HG02981 (cell line): ENCODE results near the gene MFSD8.
"Not testable (repeated sequence)": the region's sequence is repeated elsewhere in the genome, so short reads cannot be mapped to it uniquely, and the experiment has no call there.

ENCODE experiments used
- ATAC-seq: cut with Tn5 transposase; IDR thresholded peaks from one replicate; pipeline ENCODE4 v1.9.1; 2021; ENCODE audit warnings: mild to moderate bottlenecking, moderate library complexity; ENCODE audit not compliant: unreplicated experiment

Gene MFSD8

DNA sequence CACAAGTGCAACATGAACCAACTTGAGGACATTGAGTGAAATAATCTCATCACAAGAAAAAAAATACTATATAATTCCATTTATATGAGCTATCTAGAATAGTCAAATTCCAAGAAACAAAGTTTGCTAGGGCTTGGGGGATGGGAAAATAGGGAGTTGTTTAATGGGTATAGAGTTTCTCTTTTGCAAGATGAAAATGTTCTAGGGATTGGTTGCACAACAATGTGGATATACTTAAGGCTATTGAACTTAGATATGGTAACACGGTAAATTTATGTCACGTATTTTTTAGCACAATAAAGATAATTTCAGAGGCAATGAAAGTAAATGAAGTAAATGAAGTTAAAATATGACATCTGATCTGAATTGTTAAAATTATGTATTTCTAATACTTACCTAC lies 7.9 kb downstream of the MFSD8 start:
- no peak for ATAC-seq

DNA sequence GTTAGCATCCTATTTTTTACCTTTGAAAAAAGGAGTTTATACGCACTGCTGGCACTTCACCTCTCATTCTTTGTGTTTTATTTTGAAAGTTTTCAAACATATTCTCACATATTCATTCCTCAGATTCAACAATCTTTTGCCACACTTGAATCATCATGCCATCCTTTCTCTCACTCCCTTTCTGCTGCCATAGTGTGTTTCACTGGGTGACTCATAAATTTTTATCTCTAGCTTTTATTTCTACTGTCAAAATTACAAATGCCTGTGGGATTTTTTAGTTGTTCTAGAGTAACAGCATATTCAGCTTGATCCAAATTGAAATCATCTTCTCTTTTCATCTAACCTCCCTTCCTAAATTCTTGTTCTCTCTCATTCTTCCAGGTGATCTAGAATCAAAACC lies 28.0 kb downstream of the MFSD8 start:
- no peak for ATAC-seq

DNA sequence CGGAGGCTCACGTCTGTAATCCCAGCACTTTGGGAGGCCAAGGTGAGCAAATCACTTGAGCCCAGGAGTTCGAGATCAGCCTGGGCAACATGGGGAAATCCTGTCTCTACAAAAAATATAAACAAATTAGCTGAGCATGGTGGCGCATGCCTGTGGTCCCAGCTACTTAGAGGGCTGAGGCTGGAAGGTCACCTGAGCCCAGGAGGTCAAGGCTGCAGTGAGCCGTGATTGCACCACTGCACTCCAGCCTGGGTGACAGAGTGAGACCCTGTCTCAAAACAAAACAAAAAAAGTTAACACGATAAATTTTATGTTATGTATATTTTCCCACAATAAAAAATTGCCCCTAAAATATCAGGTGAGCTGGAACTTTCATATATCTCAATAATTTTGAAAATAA lies 33.1 kb downstream of the MFSD8 start:
- not testable (repeated sequence) for ATAC-seq

DNA sequence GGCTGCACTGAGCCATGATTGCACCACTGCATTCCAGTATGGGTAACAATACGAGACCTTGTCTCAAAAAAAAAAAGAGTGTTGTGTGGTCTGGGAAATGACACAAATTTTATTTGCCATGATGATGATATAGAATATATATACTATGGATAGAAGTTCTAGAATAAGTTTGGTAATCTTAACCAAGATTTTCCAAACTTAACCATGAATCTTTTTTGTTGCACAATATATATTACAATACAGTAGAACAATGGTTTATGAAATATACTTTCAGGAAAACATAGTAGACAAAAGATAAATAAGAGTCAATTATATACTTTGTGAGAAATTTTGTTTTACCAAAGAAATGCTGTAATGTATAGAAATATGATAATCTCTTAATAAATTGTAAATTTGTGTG lies 34.8 kb downstream of the MFSD8 start:
- no peak for ATAC-seq

DNA sequence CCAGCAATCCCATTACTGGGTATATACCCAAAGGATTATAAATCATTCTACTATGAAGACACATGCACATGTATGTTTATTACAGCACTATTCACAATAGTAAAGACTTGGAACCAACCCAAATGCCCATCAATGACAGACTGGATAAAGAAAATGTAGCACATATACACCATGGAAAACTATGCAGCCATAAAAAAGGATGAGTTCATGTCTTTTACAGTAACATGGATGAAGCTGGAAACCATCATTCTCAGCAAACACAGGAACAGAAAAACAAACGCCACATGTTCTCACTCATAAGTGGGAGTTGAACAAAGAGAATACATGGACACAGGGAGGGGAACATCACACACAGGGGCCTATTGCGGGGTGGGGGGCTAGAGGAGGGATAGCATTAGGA lies 39.3 kb downstream of the MFSD8 start:
- not testable (repeated sequence) for ATAC-seq

DNA sequence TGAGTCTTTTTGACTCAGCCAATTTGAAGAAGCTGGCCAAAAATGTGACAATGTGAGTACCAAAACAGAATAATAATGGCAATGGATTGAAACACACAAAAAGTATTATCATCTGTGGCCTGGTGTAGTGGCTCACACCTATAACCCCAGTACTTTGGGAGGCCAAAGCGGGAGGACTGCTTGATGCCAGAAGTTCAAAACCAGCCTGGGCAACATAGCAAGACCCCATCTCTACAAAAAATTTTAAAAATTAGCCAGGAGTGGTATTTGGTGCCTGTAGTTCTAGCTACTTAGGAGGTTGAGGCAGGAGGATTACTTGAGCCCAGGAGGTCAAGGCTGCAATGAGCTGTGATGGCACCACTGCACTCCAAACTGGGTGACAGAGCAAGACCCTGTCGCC lies 42.7 kb downstream of the MFSD8 start:
- ATAC-seq, result no peak

DNA sequence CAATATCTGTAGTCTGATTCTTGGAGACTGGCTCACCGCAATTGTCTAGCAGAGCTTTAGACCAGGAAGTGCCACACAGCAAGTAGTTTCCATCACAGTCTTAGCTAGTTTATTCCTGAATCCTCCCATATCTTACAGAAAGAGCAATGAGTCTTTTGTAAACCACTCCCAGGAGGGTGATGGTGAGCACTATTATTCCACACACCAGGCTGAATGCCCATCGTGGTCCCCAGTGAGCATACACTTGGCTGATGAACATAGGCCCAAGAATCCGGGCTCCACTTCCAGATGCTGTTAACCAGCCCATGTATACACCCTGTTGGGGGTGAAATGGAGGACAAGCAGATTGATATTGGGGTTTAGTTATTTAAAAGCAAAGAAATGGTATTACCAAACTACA lies 44.5 kb downstream of the MFSD8 start:
- no peak for ATAC-seq

DNA sequence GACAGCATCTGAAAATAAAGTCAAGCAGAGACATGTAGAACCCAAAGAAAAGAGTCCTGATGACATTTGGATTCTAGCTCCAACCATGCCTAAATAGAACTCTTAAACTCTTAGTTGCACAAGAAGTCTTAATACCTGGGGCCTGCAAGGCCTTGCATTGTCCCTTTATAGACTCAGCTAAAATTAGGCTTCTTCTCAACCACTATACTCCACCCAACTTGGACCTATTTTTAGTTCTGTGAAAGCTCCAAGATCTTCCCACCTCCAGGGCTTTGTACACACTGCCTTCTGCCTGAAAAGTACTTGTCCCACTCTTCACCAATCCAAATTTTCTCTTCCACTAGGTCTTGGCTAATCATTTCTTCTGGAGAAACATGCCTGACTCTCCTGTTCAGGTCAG lies 47.8 kb downstream of the MFSD8 start:
- no peak for ATAC-seq

DNA sequence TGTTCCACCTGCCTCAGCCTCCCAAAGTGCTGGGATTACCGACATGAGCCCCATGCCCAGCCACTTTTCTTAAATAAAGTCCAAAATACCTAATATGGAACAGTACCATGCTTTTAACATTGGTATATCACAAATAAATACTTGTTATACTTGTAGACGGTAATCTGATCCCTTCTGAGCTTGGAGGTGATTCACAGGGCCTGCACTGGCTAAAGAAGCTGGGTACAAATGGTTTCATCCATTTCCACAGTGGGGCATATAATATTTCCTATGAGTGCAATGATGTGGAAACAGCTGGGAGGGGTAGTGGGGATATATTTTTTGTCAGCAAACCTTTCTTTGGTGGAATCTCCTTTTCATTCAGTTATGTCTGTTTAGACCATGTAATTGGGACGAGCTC lies 48.5 kb downstream of the MFSD8 start:
- no peak for ATAC-seq

DNA sequence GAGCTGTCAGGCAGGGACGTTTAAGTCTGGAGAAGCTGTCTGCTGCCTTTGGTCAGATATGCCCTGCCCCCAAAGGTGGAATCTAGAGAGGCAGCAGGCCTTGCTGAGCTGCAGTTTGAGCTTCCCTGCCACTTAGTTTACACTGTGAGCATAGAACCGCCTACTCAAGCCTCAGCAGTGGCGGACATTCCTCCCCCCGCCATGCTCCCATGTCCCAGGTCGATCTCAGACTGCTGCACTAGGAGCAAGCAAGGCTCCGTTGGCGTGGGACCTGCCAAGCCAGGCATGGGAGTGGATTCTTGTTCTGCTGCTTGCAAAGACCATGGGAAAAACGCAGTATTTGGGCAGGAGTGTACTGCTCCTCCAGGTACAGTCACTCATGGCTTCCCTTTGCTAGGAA lies 59.9 kb downstream of the MFSD8 start:
- ATAC-seq, result no peak

DNA sequence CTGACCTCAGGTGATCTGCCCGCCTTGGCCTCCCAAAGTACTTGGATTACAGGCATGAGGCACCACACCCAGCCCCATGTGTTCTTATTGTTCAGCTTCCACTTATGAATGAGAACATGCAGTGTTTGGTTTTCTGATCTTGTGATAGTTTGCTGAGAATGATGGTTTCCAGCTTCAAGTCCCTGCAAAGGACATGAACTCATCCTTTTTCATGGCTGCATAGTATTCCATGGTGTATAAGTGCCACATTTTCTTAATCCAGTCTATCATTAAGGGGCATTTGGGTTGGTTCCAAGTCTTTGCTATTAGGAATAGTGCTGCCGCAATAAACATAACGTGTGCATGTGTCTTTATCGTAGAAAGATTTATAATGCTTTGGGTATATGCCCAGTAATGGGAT lies 65.3 kb downstream of the MFSD8 start:
- not testable (repeated sequence) for ATAC-seq

DNA sequence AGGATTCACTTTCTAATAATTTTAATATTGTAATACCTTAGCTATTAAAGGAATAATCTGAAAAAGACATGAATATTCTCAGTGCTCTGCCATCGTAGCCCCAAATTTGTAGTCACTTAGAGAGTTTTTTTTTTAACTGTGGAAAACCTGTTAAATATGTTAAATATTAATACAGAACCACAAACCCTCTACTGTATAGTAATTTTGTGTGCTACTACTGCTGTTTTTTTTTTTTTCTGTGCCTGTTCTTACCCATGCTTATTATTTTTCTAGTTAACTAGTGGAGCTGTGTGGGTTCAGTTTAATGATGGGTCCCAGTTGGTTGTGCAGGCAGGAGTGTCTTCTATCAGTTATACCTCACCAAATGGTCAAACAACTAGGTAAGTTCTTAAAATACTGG lies 68.4 kb downstream of the MFSD8 start:
- no peak for ATAC-seq

DNA sequence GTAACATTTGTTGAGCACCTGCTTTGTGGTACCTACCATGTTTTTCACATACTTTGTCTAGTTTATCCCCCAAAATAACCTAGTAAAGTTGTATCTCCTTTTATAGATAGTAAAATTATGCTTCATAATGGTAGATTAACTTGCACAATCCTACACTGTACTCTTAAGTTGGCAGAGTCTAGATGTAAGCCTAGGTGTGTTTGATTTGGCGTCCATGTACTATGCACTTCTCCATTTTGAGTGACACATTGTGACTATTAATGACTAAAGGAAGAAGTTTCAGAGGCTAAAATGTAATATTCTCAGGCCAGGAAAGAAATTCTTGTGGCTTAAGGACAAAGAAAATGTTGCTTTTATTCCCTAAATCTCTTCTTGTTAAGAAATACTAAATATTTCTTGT lies 68.9 kb downstream of the MFSD8 start:
- ATAC-seq, result no peak

DNA sequence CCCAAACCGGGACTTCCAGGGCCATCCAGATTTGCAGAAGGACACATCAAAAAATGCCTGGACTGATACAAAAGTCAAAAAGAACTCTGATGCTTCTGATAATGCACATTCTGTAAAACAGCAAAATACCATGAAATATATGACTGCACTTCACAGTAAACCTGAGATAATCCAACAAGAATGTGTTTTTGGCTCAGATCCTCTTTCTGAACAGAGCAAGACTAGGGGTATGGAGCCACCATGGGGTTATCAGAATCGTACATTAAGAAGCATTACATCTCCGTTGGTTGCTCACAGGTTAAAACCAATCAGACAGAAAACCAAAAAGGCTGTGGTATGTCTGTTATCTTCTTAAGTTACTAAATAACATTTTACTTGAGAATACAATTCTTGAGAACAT lies 75.1 kb downstream of the MFSD8 start:
- ATAC-seq, result no peak

DNA sequence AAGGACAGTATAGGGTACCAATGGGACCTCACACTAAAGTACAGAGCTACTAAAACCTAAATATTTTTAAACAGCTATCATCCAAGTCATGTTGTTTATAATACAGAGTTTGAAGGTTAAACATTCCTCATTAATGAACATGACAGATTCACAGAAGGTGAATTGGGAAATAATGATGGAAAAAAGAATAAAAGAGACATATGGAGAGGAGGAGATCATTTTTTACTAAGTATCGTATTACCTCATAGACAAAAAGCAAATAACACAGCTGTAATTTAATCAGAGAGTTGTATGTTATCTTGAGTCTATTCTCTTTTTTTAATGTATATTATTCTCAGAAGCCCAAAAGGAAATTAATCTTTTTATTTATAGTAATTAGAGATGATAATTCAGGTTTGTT lies 76.4 kb downstream of the MFSD8 start:
- no peak for ATAC-seq

DNA sequence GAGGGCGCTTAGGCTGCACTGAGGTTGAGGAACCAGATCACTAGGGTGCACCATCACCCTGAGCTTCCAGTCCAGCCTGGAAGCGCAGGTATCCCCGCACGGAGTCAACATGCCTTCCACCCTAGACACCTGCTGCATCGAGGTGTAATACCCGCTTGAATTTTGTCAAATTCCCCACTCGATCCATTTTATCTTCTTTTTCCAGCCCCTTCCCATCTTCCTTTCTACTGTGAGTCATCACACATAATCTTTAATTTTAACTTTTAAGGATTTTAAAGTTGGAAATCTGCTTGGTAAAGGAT lies 83.5 kb downstream of the MFSD8 start:
- ATAC-seq, result peak; percentile 34

DNA sequence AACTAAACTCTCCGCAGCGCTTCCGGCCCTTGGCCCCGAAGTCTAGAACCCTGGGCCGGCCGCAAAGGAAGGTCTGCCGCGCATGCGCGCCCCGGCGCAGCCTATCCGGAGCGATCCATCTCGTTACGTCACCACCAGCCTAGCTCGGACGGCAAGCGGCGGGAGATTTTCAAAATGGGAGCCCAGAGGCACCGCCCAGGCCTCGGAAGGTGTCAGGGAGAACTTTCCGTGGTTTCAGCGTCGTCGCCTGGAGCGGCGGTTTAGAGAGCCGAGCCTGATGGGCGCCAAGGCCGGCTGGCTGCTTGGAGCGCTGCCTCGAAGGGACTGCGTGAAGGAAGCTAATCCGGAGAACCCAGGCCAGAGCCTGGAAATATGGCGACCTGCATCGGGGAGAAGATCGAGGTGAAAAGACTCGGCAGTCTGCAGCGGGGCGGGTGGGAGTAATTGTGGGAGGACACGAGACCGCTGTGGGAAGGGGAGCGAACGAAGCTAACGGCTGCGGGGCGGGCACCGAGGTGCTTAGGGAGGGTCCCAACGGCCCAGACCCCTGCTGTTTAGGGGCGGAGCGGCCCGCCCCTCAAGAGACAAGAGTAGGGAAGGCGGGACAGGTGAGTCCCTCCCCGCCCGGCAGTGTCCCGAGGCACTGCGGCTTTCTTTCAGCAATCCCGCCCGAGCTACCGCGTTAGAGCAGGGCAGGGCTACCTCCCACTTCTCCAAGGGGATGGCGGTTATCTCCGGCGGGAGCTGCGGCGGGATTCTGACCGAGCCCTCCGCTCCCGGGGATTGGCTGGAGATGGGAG lies 84.0 kb downstream of the MFSD8 start, which contains the start of gene PLK4:
Gene PLK4, plus strand, starts transcription at position 131 of the 800 bp plus-strand sequence. Its CDS starts 242 bp downstream, at position 373.
- peak; percentile 94 for ATAC-seq

DNA sequence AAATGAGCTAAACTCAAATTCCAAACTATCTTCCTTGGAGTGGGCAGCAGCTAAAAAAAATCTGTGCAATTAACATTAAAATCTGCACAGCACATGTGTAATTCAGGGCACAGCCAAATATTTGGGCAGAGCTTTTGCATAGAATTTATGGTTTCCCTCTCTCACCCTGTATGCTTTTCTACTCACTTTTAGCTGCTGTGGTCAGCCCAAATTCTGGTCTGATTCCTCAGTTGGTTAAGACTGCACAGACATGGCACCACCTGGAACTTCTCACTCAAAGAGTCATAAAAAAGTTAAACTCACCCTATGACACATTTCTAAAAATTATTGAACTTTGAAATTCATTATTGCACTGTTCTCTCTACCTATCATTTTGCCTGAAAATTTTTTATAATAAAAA lies 89.2 kb downstream of the MFSD8 start:
- ATAC-seq, result no peak

DNA sequence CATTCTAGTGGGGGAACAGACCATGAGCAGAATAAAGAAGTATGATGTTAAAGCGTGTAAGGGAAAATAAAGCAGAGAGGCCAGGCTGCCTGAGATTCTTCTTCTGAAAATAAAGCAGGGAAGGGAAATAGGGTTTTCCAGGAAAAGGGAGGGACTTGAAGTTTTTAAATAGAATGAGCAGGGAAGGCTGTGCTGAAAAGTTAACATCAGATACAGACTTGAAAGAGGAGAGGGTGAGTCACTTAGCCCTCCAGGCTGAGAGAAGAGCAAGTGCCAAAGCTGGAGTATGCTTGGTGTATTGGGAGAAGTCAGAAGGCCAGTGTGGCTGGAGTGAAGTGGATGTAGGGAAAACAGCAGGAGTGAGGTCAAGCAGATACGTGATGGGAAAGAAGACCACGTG lies 94.3 kb downstream of the MFSD8 start:
- no peak for ATAC-seq

DNA sequence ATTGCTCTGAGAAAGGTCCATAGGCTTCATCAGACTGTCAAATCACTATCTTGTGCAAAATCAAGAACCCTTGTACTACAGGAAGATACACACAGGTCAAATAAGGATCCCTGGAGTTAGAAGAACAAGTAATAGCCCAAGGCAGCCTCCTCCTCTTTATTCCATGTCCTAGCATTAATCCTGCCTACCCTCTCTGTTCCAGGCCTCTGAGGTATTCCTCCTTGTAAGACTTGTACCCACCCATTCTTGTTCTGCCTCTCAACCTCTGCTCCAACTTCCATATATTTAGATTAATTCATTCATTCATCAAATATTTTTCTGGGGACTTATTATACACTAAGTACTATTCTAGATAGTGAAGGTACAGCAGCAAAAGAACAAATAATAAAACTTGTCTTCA lies 94.7 kb downstream of the MFSD8 start:
- ATAC-seq, result no peak

DNA sequence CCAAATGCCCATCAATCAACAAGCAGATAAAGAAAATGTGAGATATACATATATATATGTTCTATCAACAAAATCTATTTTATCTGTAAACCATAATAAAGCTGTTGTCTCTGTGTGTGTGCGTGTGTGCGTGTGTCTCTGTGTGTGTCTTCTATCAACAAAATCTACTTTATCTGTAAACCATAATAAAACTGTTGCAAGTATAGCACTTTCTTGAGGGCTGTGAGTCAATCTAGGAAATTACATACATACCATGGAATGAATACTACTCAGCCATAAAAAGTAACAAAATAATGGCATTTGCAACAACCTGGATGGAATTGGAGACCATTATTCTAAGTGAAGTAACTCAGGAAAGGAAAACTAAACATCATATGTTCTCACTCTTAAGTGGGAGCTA lies 96.8 kb downstream of the MFSD8 start:
- ATAC-seq, result no peak
